OCI-LY7 (cell line): Measurements from ENCODE around the gene NGDN.

Experiments
- CTCF ChIP-seq: fragments of 200-600 bp; sonication (generic); conservative IDR thresholded peaks from 2 replicates; pipeline ENCODE4 v1.5.1; 2014; ENCODE audit warnings: mild to moderate bottlenecking, antibody characterized with exemption, low read length, moderate library complexity, mixed read lengths
- EZH2phosphoT487 ChIP-seq: fragments of 200-600 bp; sonication (generic); IDR thresholded peaks from 2 replicates; pipeline ENCODE4 v1.6.1; 2018; ENCODE audit warnings: low read depth, borderline replicate concordance, mild to moderate bottlenecking, mixed run types, antibody characterized with exemption, low read length, moderate library complexity, mixed read lengths

GRCh38 chr14:23518709-23519108 lies 49.2 kb downstream of the NGDN start:
- TF ChIP-seq CTCF (no peak), EZH2phosphoT487 (no peak)
